GM12873 (cell line): ENCODE data around the gene BRINP3.

Experiments used
- TF ChIP-seq, protein P1 (sequence below): IDR thresholded peaks from 2 replicates; pipeline ENCODE4 v1.5.1; 2012; ENCODE audit warnings: low read depth, mild to moderate bottlenecking, moderate library complexity, low read length, control low read depth; ENCODE audit not compliant: insufficient read depth; ENCODE audit errors: missing control alignments

BRINP3 gene

GRCh38 chr1:190289897-190290296 lies 187.8 kb downstream of the BRINP3 start:
- TF ChIP-seq, protein P1, sequence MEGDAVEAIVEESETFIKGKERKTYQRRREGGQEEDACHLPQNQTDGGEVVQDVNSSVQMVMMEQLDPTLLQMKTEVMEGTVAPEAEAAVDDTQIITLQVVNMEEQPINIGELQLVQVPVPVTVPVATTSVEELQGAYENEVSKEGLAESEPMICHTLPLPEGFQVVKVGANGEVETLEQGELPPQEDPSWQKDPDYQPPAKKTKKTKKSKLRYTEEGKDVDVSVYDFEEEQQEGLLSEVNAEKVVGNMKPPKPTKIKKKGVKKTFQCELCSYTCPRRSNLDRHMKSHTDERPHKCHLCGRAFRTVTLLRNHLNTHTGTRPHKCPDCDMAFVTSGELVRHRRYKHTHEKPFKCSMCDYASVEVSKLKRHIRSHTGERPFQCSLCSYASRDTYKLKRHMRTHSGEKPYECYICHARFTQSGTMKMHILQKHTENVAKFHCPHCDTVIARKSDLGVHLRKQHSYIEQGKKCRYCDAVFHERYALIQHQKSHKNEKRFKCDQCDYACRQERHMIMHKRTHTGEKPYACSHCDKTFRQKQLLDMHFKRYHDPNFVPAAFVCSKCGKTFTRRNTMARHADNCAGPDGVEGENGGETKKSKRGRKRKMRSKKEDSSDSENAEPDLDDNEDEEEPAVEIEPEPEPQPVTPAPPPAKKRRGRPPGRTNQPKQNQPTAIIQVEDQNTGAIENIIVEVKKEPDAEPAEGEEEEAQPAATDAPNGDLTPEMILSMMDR, result no peak

DNA sequence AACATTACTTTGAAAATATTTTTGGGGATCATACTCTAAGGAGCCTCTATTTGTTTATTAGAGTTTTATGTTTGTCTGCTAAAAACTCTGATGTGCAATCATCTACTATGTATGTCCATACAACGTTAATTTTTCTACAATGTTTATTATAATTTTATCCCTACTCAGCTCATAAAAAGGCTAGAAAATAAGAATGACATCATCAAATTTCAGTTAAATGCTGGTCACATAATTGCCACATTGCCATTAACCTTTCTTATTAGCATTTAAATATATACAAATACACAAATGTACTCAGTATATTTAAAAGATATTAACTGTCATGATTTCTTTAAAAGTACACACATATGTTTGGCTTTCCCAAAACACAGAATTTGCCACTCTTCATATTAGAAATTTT lies 191.6 kb downstream of the BRINP3 start:
- TF ChIP-seq, protein P1, result no peak

- TF ChIP-seq, protein P1, result no peak
These were observed 200.6 kb downstream of the BRINP3 start for GRCh38 chr1:190277107-190277506.

- TF ChIP-seq, protein P1, result no peak
These were observed 202.9 kb downstream of the BRINP3 start for GRCh38 chr1:190274721-190275120.

DNA sequence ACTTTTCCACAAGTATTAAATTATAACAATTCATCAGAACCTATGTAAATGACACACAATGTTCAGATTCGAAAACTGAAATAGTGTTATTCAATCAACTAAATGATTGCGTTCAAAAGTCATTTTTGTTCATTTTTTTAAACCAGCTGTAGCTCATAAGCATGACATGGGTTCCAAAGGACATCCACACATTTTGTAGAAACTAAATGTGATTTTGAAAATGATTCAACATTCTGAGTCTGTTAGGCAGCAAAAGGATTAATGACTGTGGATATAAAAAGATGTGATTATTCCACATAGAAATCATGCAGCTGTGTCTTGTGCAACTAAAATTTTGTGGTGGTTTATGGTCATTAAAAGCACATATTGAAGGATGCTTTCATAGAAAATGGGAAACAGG lies 204.5 kb downstream of the BRINP3 start:
- TF ChIP-seq, protein P1, result no peak

GRCh38 chr1:190262538-190262937 lies 215.1 kb downstream of the BRINP3 start:
- TF ChIP-seq, protein P1, result no peak

- TF ChIP-seq, protein P1, result no peak
These were observed 218.2 kb downstream of the BRINP3 start for GRCh38 chr1:190259424-190259823.
